ENCODE measurements around the gene ZFYVE9. TPM values are rescaled to one million over a fixed set of nuclear protein-coding genes. Genes with fewer than 3 reads are reported as not detected.
A peak's percentile ranks its signal among the peaks of the same experiment; 100 is the strongest.

Gene ZFYVE9
- total and polyA plus RNA-seq, 2 of the 13 experiments (the other 11 are each of a cell fraction or from before 2014, with no cell fraction given), result 9.2 to 19.8 TPM

- peak; percentile 87 for TF ChIP-seq SPEN (CRISPR knock-in tag; IDR thresholded peaks at IDR 0.05; ENCODE audit: low read depth)
- peak; percentile 85 for TF ChIP-seq ZNF232 (CRISPR knock-in tag; IDR thresholded peaks at IDR 0.05; ENCODE audit: borderline replicate concordance)
- TF ChIP-seq AHDC1 (CRISPR knock-in tag; IDR thresholded peaks at IDR 0.05; ENCODE audit: borderline replicate concordance), result no peak
- TF ChIP-seq PHF5A (CRISPR knock-in tag; IDR thresholded peaks at IDR 0.05; ENCODE audit: low read depth, unreplicated experiment), result no peak
- TF ChIP-seq ETS1 (CRISPR knock-in tag; IDR thresholded peaks at IDR 0.05), result no peak
- no peak for TF ChIP-seq FOXA3 (CRISPR knock-in tag; IDR thresholded peaks at IDR 0.05)
- TF ChIP-seq ZNF567 (CRISPR knock-in tag; IDR thresholded peaks at IDR 0.05; ENCODE audit: borderline replicate concordance), result 0 out of 2 replicates have a peak, but pooled peaks have one; percentile 75
- no peak for TF ChIP-seq ZBTB1 (CRISPR knock-in tag; IDR thresholded peaks at IDR 0.05; ENCODE audit: borderline replicate concordance)
- TF ChIP-seq PHF20 (CRISPR knock-in tag; IDR thresholded peaks at IDR 0.05), result peak; percentile 81
- no peak for TF ChIP-seq ZNF580 (CRISPR knock-in tag; IDR thresholded peaks at IDR 0.05; ENCODE audit: borderline replicate concordance, low read depth)
- TF ChIP-seq TOE1 (CRISPR knock-in tag; IDR thresholded peaks at IDR 0.05), result 0 out of 2 replicates have a peak, but pooled peaks have one; percentile 65
- TF ChIP-seq IRF9 (CRISPR knock-in tag; IDR thresholded peaks at IDR 0.05; ENCODE audit: borderline replicate concordance), result peak; percentile 77; the same call in 1 of the 2 replicates
- TF ChIP-seq ZNF296 (CRISPR knock-in tag; conservative IDR thresholded peaks at IDR 0.05), result peak; percentile 75
- TF ChIP-seq GPBP1L1 (CRISPR knock-in tag; IDR thresholded peaks at IDR 0.05), result no peak
- no peak for TF ChIP-seq HMGA1 (CRISPR knock-in tag; conservative IDR thresholded peaks at IDR 0.05)
- peak; percentile 82; the same call in 1 of the 2 replicates for TF ChIP-seq MED13 (CRISPR knock-in tag; IDR thresholded peaks at IDR 0.05)
- TF ChIP-seq ZNF589 (CRISPR knock-in tag; conservative IDR thresholded peaks at IDR 0.05), result no peak
- TF ChIP-seq ZNF781 (CRISPR knock-in tag; IDR thresholded peaks at IDR 0.05; ENCODE audit: borderline replicate concordance, not compliant biosample characterization), result no peak
- TF ChIP-seq SNRNP70 (IDR thresholded peaks at IDR 0.05; ENCODE audit: low read depth, low read length), result no peak
These were observed 224.0 kb downstream of the ZFYVE9 start, which contains the start of gene CC2D1B (continued) for GRCh38 chr1:52365746-52366516.

All from HepG2 (cell line).